ENCODE results near the gene TBCCD1.
"Not testable (repeated sequence)": the region's sequence is repeated elsewhere in the genome, so short reads cannot be mapped to it uniquely, and the experiment has no call there.

The TBCCD1 gene

DNA sequence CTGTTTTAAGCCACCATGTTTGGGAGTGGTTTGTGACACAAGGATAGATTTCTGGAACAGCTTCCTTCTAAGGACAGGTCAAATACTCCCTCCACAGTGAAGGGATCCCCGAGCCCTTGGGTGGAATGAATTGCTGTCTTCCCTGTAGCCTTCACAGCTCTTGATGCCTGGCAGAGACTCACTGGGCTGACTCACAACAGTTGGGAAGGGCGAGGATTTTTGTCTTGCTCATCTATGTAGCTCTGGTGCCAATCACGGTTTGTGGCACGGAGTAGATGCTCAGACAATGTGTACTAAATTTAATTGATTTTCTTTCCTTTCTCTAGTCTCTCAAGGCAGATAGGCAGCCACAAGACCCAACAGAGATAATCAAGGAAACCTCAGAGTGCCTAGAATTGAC, 49.9 kb downstream of the TBCCD1 start:
- DNase-seq = no peak

DNA sequence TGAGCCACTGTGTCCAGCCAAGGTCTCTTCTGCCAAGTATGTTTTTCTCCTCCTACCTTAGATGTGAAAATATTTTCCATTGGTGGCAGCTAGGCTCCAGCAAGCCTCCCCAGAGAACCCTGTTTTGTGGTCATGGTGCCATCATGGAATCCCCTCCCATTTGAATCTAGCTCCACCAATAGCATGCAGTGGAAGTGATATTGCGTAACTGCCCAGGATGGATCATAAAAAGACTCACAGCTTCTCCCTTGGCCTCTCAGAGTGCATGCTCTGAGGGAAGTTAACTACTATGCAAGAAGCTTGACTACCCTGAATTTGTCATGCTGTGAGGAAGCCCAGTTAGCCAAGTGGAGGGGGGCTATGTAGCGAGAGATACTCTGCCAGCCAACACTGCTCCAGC, 50.5 kb downstream of the TBCCD1 start:
- no peak for DNase-seq

DNA sequence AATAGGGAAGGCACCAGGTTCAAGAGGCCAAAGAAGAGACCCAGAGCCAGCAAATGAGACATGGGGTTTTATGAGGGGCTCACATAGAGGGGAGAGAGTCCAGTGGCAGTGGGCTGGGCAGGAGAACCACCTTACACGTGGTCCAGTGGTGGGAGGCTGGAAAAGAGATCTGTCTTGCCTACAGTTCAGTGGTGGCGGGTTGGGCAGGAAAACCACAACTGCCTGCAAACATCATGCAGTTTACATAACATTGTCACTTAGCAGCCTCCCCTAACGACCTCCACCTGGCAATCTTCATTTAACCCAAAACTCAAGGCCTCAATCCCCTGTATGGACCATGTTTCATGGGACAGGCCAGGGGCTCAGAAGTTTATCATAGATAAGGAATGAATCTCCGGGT, 52.0 kb downstream of the TBCCD1 start:
- DNase-seq = no peak

DNA sequence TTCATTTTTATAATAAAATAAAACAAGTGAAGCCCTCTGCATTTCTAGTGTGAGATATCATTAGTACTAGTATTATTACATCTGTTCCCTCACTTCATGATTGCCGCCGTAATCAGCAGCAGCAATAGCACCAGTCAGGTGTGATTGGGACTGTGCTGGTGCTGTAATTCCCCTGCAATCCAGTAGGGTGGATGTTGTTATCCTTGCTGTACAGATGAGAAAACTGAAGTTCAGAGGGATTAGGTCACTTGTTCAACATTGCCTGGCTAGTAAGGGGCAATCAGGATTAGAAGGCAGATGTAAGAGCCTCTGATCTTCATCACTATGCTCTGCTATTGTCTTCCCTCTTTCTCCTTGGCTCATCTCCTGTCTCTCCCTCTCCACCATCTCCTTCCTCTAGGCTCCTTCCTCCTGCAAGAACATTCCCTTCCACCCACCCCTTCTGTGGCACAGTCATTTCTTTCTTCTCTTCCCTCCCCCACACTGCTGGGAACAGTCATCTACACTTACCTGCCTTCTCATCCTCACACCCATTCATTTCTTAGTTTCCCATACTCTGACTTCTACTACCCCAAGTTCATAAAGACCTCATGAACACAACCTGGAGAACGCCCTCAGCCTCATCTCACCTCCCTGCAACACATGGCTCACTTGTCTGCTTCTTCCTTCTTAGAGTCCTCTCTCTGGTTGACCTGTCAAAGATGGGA, 52.7 kb downstream of the TBCCD1 start:
- no peak for DNase-seq

DNA sequence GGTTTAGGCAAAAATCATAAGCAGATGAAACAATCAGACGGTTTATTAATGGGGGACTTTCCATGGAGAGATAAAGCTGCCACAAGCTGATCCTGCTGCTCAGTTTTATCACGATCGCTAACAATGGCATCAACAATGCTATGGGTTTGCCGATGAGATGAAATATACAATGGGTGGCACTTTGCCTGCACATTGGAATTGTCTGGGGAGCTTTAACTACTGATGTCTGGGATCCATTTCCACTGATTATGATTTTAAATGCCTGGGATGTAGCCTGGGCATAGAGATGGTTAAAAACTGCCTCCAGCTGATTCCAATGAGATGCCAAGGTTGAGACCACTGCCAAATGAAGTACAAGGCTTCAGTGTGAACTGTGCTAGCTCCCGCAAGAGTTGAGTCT, 53.8 kb downstream of the TBCCD1 start:
- DNase-seq = no peak

DNA sequence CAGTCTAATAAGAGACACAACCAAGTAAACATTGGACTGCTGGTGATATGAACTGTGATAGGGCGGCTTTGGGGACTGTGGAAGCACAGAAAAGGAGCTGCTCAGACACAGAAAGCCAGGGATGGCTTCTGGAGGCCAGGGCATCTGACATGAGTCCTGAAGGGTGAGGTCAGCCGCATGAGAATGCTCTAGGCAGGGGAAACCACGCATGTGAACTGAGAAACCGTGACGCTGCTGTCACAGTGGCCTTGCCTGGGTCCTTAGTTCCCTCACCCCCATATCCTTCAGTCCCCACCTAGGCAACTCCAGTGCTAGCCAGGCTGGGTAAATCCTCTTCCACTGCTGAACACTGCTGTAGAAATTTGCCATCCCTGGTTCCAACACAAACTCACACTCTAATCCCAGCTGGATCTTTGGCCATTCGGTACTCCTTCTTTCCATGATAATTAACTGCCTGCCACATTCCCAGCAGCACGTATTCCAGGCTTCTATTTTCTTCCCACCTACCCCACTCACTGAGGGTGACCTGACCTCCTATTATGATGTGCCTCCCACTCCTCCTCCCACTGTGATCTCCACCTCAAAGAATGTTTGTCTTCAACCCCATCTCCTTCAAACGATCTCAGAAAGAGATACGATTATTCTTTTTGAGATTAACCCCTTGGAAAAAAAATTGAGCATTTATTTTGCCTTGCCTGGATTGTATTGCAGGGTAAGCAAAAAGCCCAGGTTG, 54.4 kb downstream of the TBCCD1 start:
- DNase-seq = no peak

DNA sequence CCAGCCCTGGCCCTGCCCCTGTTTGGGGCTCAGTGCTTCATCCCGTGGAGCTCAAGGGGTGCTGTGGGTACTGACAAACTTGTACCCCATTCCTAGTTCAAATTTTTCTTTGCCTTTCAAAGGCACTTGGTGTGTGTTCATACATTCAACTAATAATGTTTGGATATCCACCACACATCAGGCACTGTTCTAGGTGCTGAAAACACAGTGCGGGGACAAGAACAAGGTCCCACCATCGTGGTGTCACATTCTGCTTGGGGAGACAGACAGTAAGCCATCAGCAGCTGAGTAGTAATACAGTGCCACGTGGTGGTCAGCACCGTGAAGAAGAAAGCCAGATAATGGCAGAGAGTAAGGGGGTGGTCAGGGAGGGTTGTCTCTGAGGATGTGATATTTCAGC, 55.4 kb downstream of the TBCCD1 start:
- no peak for DNase-seq

DNA sequence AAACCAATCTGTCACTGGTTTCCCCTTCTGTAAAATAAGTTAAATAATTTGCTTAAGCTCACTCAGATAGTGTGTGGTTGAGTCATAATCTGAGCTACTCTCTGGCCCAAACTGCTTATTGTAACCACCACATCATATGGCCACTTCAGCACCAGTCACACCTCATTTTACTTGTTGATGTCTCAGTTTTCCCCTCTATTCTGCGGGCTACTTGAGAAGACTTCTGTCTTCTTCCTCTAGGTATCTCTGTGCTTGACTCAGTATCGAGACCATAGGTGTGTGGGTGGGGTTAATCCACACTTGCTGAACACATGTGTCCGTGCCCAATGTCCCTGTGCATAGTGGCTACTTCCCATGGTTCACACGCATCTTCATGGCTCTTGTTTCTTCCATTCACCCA, 55.9 kb downstream of the TBCCD1 start:
- DNase-seq = no peak

DNA sequence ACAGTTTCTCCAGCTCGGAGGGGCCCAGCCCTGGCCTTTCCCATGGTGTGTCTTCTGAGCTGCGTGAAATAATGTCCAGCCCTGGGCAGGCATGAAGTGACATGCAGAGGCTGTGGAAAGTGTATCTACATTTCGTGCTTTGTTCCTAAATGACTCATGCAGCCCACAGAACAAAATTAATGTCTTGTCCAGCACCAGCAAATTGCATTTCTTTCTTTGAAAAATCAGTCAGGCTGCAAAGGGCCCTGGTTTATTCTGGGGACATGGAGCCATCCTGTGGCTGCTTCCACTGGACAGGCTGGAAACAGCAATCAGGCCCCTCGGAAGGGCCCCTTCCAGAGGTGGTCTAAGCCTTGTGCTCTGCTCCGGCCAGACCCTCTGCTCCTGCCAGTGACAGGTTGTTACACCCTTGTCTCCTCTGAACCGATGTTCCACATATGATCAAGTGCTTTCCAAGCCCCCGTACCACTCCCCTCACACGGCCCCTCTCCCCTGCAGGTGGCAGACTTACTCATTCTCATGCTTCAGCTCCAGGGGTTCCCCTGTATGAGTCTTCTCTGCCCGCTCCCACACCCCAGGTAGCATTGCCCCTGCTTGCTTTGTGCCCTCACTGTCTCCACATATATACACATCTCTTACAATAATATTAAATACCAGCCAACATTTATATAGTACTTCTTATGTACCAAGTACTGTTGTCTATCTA, 56.6 kb downstream of the TBCCD1 start:
- DNase-seq = no peak

DNA sequence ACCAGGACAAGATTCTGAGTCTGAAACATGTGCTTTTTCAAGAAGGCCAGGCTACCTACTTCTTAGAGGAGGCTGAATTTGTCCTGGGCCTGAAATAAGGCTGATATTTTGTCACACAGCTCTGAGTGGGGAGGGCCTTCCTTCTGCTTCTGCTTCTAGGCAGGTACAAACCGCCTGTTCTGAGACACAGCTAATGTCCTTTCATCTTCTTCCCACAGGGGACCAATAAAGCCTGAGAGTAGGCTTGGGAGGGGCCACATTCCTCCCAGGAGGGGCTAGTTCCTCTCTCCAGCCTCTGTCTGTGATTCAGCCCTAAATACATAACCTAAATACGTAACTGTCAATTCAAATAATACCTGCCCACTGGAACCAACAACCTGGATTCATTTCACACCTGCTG, 57.7 kb downstream of the TBCCD1 start:
- DNase-seq = no peak

DNA sequence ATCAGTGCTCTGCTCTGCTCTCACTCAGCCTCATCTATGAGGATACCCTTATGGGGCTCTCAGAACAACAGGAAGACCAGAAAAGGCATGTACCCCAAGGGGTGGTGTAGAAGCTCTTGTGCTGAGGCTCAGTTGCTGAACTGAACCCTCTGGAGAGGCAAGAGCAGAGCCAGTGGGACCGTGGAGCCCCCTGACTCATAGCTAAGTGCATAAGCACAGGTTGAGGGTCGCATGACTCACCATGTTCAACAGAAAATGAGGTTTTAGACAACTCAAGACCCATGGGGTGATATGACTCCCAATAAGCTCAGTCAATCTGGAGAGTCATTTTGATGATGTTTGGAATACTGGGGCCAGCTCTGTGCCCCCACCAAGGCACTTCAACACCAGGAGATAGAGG, 60.3 kb downstream of the TBCCD1 start:
- no peak for DNase-seq

DNA sequence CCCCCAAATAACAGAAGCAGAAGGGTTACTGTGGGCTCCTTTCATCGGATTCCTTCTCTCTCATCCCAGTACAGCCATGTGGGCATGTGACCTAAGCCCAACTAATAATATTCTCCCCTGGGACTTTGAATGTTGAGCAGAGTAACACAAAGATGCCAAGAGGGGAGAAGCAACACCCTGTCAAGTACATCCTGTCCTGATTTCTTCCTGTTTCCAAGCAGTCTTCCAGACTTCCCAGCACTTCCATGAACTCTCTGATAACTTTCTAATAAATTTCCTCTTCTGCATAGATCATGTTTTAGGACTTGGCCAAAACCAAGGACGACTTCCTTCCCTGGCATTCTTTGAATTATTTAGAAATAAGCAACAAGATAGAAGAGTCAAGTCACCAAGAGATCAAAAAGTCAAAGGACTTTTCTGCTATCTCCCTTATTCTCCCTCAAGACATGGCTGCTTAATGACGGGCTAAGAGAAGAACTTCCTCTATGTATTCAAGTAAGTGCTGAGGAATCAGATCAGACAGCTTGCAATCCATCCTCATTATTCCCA, 60.9 kb downstream of the TBCCD1 start:
- DNase-seq = no peak

DNA sequence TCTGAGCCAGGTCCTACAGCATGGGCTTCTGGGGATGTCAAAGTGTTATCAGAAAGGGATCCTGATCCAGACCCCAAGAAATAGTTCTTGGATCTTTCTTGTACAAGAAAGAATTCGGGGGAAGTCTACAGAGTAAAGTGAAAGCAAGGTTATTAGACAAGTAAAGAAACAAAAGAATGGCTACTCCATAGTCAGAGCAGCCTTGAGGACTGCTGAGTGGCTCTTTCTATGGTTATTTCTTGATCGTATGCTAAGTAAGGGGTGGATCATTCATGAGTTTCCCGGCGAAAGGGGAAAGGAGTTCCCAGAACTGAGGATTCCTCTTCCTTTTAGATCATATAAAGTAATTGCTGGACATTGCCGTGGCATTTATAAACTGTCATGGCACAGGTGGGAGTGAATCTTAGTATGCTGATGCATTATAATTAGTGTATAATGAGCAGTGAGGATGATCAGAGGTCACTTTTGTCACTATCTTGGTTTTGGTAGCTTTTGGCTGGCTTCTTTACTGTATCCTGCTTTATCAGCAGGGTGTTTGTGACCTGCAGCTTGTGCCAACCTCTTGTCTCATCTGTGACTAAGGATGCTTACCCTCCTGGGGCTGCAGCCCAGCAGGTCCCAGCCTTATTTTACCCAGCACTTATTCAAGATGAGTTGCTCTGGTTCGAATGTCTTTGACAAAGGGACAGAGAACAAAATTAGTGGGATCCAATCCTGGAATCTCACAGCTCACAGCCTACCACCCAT, 64.0 kb downstream of the TBCCD1 start:
- no peak for DNase-seq

DNA sequence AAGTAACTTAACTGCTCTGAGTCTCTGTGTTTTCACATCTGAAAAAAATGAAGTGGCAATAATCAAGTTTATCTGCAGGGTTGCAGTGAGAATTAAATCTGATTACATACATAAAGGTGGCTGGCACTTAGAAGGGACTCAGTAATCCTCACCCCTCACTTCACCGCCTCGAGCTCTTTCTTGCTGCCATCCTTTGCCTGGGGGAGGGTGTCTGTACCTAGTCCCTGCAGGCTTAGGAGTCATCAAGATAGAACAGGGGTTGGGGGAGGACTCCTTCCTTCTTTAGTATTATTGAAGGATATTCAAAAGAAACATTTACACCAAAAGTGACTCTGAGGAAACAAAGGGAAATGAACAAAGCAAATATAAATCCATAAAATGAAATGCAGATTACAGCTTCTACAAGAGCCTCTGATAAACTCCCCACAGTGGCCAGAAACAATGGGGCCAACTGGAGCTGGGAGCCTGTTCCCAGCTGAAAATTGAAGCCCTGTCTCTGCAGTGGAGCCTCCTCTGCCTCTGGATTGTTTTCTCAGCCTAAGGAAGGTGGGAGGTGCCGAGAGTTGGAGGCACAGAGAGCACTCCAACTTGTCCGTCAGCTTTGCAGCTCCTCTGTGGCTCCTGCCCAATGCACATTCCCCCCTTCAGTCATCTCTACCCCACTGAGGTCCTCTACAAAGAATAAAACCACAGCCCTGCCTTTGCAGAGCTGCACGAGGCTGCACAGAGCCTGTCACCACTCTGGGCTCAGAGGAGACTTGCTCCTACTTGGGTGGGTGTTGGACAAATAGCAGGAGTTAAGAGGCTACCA, 64.8 kb downstream of the TBCCD1 start:
- no peak for DNase-seq

DNA sequence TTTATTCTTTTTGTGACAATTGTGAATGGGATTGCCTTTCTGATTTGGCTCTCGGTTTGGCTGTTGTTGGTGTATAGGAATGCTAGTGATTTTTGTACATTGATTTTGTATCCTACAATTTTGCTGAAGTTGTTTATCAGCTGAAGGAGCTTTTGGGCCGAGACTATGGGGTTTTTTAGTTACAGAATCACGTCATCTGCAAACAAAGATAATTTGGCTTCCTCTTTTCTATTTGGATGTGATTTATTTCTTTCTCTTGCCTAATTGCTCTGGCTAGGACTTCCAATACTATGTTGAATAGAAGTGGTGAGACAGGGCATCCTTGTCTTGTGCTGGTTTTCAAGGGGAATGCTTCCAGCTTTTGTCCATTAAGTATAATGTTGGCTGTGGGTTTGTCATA, 67.2 kb downstream of the TBCCD1 start:
- DNase-seq = not testable (repeated sequence)

DNA sequence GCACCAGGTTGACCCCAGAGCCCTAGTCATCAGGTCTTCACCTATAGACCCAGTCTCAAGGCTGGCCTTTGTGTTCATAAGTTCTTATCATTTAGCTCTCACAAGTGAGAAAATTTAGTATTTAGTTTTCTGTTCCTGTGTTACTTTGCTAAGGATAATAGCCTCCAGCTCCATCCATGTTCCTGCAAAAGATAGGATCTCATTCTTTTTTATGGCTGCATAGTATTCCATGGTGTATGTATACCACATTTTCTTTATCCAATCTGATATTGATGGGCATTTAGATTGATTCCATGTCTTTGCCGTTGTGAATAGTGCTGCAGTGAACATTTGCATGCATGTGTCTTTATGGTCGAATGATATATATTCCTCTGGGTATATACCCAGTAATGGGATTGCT, 69.1 kb downstream of the TBCCD1 start:
- not testable (repeated sequence) for DNase-seq

DNA sequence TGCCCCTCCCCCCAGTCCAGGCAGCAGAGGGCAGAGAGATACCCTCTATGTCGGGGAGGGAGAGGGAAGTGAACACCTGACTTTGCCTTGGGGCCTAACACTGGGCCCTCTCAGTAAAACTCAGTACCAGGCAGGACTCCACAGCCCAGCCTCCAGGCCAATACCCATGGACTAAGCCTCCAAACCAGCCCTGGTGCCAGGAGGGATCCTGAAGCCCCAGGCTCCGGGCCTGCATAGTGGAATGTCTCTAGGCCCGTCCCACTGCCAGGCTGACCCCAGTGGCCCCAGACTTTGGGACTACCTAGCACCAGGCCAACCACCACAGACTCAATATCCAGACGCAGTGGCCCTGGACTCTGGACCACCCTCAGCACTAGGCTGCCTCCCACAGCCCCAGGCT, 69.5 kb downstream of the TBCCD1 start:
- DNase-seq = no peak

DNA sequence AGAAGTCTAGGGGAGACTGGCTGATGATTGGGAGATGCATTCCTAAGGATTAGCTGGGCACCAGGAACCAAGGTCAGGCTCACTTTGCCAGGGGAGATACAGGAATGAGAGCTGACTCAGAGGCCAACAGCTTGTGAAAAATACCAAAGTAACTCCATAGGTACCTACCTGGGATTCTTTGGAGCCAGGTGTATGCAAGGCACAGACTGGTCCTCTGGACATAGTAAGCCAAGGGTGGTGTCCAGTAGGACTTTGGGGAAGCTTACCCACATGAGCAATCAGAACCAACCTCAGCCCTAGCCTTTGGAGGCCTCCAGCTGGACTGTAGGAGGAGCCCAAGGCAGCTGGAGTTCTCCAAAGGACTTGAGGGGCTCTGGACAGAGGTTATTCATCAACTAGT, 70.5 kb downstream of the TBCCD1 start:
- DNase-seq = no peak

Data from fibroblast of skin of back (primary cell).